Transverse colon (tissue), 4 donors: ENCODE data around the gene DMXL1. TPM values are rescaled to one million over a fixed set of nuclear protein-coding genes. Genes with fewer than 3 reads are reported as not detected.

ENCODE experiments used
- DNase-seq: peaks from one replicate; pipeline ENCODE4 v3.0.0-alpha.2; 2019
- H3K27ac ChIP-seq, 4 donors: fragments of 200-600 bp; sonication (generic); 2 replicates each; pipeline ENCODE4 v1.5.1; 2016 to 2018; ENCODE audit warnings: inconsistent platforms in 4 of 4
- H3K27me3 ChIP-seq: fragments of 200-600 bp; sonication (generic); 2 replicates; pipeline ENCODE4 v1.5.1; 2017; ENCODE audit warnings: inconsistent platforms
- H3K36me3 ChIP-seq, 4 donors: fragments of 200-600 bp; sonication (generic); 2 replicates each; pipeline ENCODE4 v1.5.1; 2017 to 2019; ENCODE audit warnings: inconsistent platforms in 4 of 4
- H3K4me1 ChIP-seq, 4 donors: fragments of 200-600 bp; sonication (generic); 2 replicates each; pipeline ENCODE4 v1.5.1; 2017 to 2020; ENCODE audit warnings: inconsistent platforms in 4 of 4
- H3K4me3 ChIP-seq, 4 donors: fragments of 200-600 bp; sonication (generic); 1 replicate in 1 of 4; 2 replicates in 3 of 4; pipeline versions ENCODE4 v1.5.1 to v1.6.1; 2017 to 2019; ENCODE audit warnings: inconsistent platforms in 4 of 4
- H3K9me3 ChIP-seq, 2 donors: fragments of 200-600 bp; sonication (generic); 2 replicates each; pipeline ENCODE4 v1.5.1; 2017 to 2019; ENCODE audit warnings: inconsistent platforms in 2 of 2
- EP300 ChIP-seq: sonication (generic); formaldehyde crosslinking; IDR thresholded peaks from one replicate; pipeline ENCODE4 v1.6.1; 2017; ENCODE audit warnings: antibody characterized with exemption, low read depth
- POLR2A ChIP-seq: fragments of 450-650 bp; IDR thresholded peaks from one replicate; pipeline ENCODE4 v1.6.1; 2016; ENCODE audit warnings: antibody characterized with exemption, mild to moderate bottlenecking, moderate library complexity
- POLR2AphosphoS5 ChIP-seq, 3 donors: sonication (generic); formaldehyde crosslinking; IDR thresholded peaks; one replicate each; pipeline ENCODE4 v1.6.1; 2016; ENCODE audit warnings: antibody characterized with exemption in 3 of 3
- WGBS, 2 donors: methylation state at CpG; one replicate each; pipeline ENCODE4 v1.1.5; 2018; ENCODE audit warnings: low coverage in 1 of 2; 5-methylcytosine and 5-hydroxymethylcytosine counted together
- in situ Hi-C, 4 donors: fragments of 200-750 bp; cut with MboI; loops; one replicate each; pipeline versions ENCODE4 v1.15.0 to v1.15.1; 2017; ENCODE audit warnings: low sequenced_read_pairs in 3 of 4, low pct_ligation_motif_present in 1 of 4, low pct_unique_long_range_greater_than_20kb in 1 of 4
- intact Hi-C: fragments of 100-400 bp; cut with DNase I; formaldehyde crosslinking; loops from one replicate; pipeline ENCODE4 v1.15.1; 2023; ENCODE audit warnings: low total_unique reads
- total RNA-seq, 4 donors: library from RNA; depleted of rRNA; stranded (reverse); fragments of >200 nt; gene quantifications; one replicate each; pipeline ENCODE4 v1.1.0, GENCODE V29; 2016
- TF ChIP-seq, protein P1 (sequence below), 5 experiments: fragments of 200-600 bp in 3 of 5; fragments of 450-650 bp in 2 of 5; sonication (generic) in 3 of 5; IDR thresholded peaks; 1 replicate in 2 of 5; 2 replicates in 3 of 5; pipeline ENCODE4 v1.5.1; 2016 to 2017; ENCODE audit warnings: antibody characterized with exemption in 5 of 5, inconsistent platforms in 3 of 5, mild to moderate bottlenecking in 2 of 5, moderate library complexity in 1 of 5

The DMXL1 gene
- total RNA-seq, 4 donors from 2014 or later = 44.6 to 84.8 (median 58.2) TPM

DNA sequence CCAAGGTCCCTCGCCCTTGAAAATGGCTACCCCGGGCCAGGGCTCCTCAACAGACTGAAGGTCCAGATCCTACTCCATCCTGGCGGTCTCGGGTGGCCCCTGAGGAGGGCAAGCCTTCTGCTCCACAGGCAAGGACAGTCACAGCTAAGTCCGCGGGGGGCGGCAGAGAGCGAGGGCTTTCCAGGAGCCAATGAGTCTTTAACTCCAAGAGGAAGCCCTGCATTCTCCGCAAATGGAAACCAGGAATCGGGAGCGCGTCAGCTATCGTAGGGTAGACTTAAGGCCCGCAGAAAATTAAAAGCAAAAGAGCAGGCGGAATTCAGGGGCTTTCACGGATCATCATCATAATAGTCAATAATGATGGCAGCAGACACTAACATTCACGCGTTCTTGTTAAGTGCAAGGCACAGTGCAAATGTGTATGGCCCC, 197.1 kb downstream of the DMXL1 start:
- peak overlapping the region; percentile 56 to 85 (median 72) for H3K4me3 ChIP-seq
- 0 to 5% methylated on average over 1 to 18 of the region's 18 CpGs for WGBS, 2 donors
- H3K9me3 ChIP-seq = no peaks in the 10 kb centered on the region
- no peaks in the 10 kb centered on the region for H3K27me3 ChIP-seq
- TF ChIP-seq POLR2A (no peak), EP300 (no peak), POLR2AphosphoS5 (IDR thresholded peaks at IDR 0.05) (no peak)
- TF ChIP-seq, protein P1, sequence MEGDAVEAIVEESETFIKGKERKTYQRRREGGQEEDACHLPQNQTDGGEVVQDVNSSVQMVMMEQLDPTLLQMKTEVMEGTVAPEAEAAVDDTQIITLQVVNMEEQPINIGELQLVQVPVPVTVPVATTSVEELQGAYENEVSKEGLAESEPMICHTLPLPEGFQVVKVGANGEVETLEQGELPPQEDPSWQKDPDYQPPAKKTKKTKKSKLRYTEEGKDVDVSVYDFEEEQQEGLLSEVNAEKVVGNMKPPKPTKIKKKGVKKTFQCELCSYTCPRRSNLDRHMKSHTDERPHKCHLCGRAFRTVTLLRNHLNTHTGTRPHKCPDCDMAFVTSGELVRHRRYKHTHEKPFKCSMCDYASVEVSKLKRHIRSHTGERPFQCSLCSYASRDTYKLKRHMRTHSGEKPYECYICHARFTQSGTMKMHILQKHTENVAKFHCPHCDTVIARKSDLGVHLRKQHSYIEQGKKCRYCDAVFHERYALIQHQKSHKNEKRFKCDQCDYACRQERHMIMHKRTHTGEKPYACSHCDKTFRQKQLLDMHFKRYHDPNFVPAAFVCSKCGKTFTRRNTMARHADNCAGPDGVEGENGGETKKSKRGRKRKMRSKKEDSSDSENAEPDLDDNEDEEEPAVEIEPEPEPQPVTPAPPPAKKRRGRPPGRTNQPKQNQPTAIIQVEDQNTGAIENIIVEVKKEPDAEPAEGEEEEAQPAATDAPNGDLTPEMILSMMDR (IDR thresholded peaks at IDR 0.05) = peak; percentile 26 to 72 (median 43)
- H3K27ac ChIP-seq = peak overlapping the region; percentile 96 to 98 (median 97)
- DNase-seq = peak; percentile 92
- in situ Hi-C loops (loop anchor here in 2 of 4 donors (25.0 kb wide), 2 partner anchors 144 to 281 kb away; partner anchors contain the start of gene DTWD2 (in 1 of the 2)), intact Hi-C loops (no loop called here)
- H3K4me1 ChIP-seq = peaks cover 0 to 21% (median 10%) of the 10 kb centered on the region in 4 donors
- no peaks in the 10 kb centered on the region for H3K36me3 ChIP-seq

DNA sequence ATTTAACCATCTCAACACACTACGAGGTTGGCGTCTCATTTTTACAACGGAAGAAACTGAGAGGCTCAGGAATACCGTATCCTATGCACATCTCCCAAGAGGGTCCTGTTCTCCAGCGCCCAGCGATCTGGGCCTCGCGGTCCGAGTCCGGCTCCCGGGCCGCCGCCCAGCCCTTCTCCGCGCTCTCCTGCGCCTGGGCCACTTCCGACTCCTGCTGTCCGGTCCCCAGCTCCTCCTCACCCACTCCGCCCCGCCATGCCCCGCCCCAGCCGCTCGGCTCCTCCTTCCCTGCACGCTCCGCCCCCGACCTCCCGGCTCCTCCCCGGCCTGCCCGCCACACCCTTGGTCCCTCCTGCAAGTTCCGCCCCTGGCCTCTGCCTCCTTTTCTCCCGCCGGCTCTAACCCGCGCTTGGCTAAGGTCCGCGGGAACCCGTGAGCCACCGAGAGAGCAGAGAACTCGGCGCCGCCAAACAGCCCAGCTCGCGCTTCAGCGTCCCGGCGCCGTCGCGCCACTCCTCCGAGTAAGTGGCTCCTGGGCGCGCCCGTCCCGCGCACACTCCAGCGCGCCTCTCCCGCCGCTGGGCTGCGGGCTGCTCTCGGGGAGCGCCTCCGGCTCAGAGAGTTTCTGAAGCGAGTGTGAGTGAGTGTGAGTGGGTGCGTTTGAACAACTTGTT, 197.6 kb downstream of the DMXL1 start:
- H3K4me1 ChIP-seq = peaks cover 4 to 26% (median 12%) of the 10 kb centered on the region in 4 donors
- H3K27ac ChIP-seq = peak overlapping the region; percentile 96 to 98 (median 97)
- no peaks in the 10 kb centered on the region for H3K27me3 ChIP-seq
- TF ChIP-seq POLR2AphosphoS5 (IDR thresholded peaks at IDR 0.05) = peak; percentile 84 to 88 (median 86)
- no peak for TF ChIP-seq EP300
- TF ChIP-seq, protein P1 (IDR thresholded peaks at IDR 0.05) = peak in 1 of 5 experiments; percentile 29
- peak; percentile 96 for TF ChIP-seq POLR2A
- H3K4me3 ChIP-seq = peak overlapping the region; percentile 56 to 85 (median 74)
- in situ Hi-C loops = loop anchor here in 2 of 4 donors (25.0 kb wide), 2 partner anchors 144 to 281 kb away; partner anchors contain the start of gene DTWD2 (in 1 of the 2)
- 1% methylated on average over 51 of the region's 65 CpGs; no CpG with 5 or more reads in 1 of the 2 donors for WGBS, 2 donors
- H3K9me3 ChIP-seq = no peaks in the 10 kb centered on the region
- peak; percentile 99 for DNase-seq
- intact Hi-C loops = no loop called here
- H3K36me3 ChIP-seq = no peaks in the 10 kb centered on the region

DNA sequence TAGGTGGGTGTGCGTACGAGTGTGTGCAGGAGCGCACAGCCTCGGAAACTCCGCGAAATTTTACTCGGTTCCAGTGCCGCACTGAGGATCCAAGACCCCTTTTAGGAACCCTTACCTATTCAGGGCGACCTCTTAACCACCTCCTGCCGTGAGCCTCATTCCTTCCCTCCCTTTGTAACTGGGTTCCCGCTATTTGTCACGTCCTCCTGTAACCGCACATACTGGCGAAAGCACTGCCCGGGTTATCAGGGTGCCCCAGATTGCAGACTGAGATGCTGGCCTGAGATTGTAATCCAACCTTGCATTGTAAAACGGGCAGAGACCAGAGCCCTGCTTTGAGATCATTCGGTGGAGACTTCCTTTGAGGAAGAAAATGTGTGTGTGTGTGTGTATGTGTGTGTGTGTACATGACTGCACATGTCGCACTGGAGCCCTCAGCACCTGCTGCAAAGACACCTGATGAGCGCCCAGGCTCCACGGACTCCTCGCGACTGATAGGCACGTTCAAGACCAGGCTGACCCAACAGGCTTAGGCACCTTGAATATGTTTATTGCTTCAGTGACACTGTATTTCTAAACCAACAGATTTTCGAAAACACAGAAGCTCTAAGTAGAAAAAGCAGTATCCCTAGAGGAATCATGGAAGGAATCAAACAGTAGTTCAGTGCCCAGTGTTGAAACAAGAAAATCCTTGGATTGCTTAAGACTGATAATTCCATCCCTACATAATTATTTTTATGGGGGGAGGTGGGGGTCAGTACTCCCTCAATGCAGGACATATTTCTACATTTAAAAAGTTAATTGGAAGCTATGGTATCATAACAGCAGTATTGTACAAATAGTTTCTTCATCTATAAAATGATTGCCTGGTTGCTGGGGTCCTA, 198.4 kb downstream of the DMXL1 start:
- Histone ChIP-seq H3K9me3 (no peaks in the 10 kb centered on the region), H3K4me1 (peaks cover 4 to 34% (median 19%) of the 10 kb centered on the region in 4 donors), H3K4me3 (peak overlapping the region; percentile 56 to 85 (median 74)), H3K27ac (peak overlapping the region; percentile 96 to 98 (median 97)), H3K36me3 (no peaks in the 10 kb centered on the region), H3K27me3 (no peaks in the 10 kb centered on the region)
- in situ Hi-C loops (loop anchor here in 2 of 4 donors (25.0 kb wide), 2 partner anchors 143 to 282 kb away; partner anchors contain the start of gene DTWD2 (in 1 of the 2)), intact Hi-C loops (no loop called here)
- TF ChIP-seq POLR2A (no peak), POLR2AphosphoS5 (IDR thresholded peaks at IDR 0.05) (no peak), EP300 (no peak)
- TF ChIP-seq, protein P1 (IDR thresholded peaks at IDR 0.05) = no peak
- peak; percentile 61 for DNase-seq
- 2% methylated on average over 24 of the region's 24 CpGs; no CpG with 5 or more reads in 1 of the 2 donors for WGBS, 2 donors
